Endodermal cell (in vitro differentiated cells): ENCODE results near the gene SEZ6L2. TPM values are rescaled to one million over a fixed set of nuclear protein-coding genes. Genes with fewer than 3 reads are reported as not detected.

ENCODE experiments used
- DNase-seq: peaks from one replicate; pipeline ENCODE4 v3.0.0-alpha.2; 2017
- H3K27ac ChIP-seq: 2 replicates; pipeline ENCODE4 v1.5.1; 2013; ENCODE audit warnings: mild to moderate bottlenecking, low read depth, low read length, moderate library complexity
- H3K27me3 ChIP-seq: 2 replicates; pipeline ENCODE4 v1.6.1; 2013; ENCODE audit warnings: mild to moderate bottlenecking, low read length, moderate library complexity; ENCODE audit not compliant: insufficient read depth, control insufficient read depth, poor library complexity, severe bottlenecking
- H3K36me3 ChIP-seq: 2 replicates; pipeline ENCODE4 v1.7.0; 2013; ENCODE audit warnings: mild to moderate bottlenecking, low read length, moderate library complexity; ENCODE audit not compliant: control insufficient read depth, insufficient read depth
- H3K4me1 ChIP-seq: one replicate; pipeline ENCODE4 v1.7.0; 2013; ENCODE audit warnings: low read length; ENCODE audit not compliant: control insufficient read depth, insufficient read depth
- H3K4me3 ChIP-seq: 2 replicates; pipeline ENCODE4 v1.5.1; 2013; ENCODE audit warnings: mild to moderate bottlenecking, low read length, moderate library complexity
- H3K9ac ChIP-seq: 2 replicates; pipeline ENCODE4 v1.6.1; 2013; ENCODE audit warnings: mild to moderate bottlenecking, low read length, moderate library complexity; ENCODE audit not compliant: poor library complexity, severe bottlenecking; ENCODE audit errors: extremely low read depth
- H3K9me3 ChIP-seq: 2 replicates; pipeline ENCODE4 v1.6.1; 2013; ENCODE audit warnings: mild to moderate bottlenecking, low read length, moderate library complexity; ENCODE audit not compliant: control insufficient read depth
- H3K27ac Mint-ChIP-seq: 2 replicates; pipeline ENCODE4 v1.8.0; 2020; ENCODE audit warnings: mixed read lengths
- H3K27me3 Mint-ChIP-seq: 2 replicates; pipeline ENCODE4 v1.8.0; 2021; ENCODE audit warnings: mild to moderate bottlenecking, mixed read lengths; ENCODE audit not compliant: insufficient read depth
- H3K36me3 Mint-ChIP-seq: 2 replicates; pipeline ENCODE4 v1.8.0; 2020; ENCODE audit warnings: low read depth, mixed read lengths
- H3K4me1 Mint-ChIP-seq: 2 replicates; pipeline ENCODE4 v1.8.0; 2020; ENCODE audit warnings: mixed read lengths
- H3K4me3 Mint-ChIP-seq: 2 replicates; pipeline ENCODE4 v1.8.0; 2020; ENCODE audit warnings: mild to moderate bottlenecking, moderate library complexity, mixed read lengths
- H3K9me3 Mint-ChIP-seq: 2 replicates; pipeline ENCODE4 v1.8.0; 2020; ENCODE audit warnings: mild to moderate bottlenecking, mixed read lengths
- WGBS, 2 experiments: methylation state at CpG; one replicate each; pipeline versions ENCODE4 v1.1.5 to v1.1.7; 2013; ENCODE audit warnings: missing lambda C conversion rate in 2 of 2, mixed read lengths in 1 of 2; ENCODE audit not compliant: insufficient coverage in 1 of 2, insufficient read length in 1 of 2; 5-methylcytosine and 5-hydroxymethylcytosine counted together
- total RNA-seq, 2 donors: library from RNA; stranded (reverse); fragmentation: NEBNext Ultra II Directional in 1 of 2; extraction: Animal tissue kit (Norgen Biotek cat#: 25700) in 1 of 2; gene quantifications; 2 replicates in 1 of 2; 3 replicates in 1 of 2; pipeline ENCODE4 v1.2.1, GENCODE V29; 2021
- TF ChIP-seq, protein P1 (sequence below): fragments of 200-600 bp; sonication (generic); conservative IDR thresholded peaks from 2 replicates; pipeline ENCODE4 v1.5.0; 2021; ENCODE audit warnings: antibody characterized with exemption, mild to moderate bottlenecking

The SEZ6L2 gene
- total RNA-seq, 2 donors from 2014 or later = 44.0 to 52.1 TPM

DNA sequence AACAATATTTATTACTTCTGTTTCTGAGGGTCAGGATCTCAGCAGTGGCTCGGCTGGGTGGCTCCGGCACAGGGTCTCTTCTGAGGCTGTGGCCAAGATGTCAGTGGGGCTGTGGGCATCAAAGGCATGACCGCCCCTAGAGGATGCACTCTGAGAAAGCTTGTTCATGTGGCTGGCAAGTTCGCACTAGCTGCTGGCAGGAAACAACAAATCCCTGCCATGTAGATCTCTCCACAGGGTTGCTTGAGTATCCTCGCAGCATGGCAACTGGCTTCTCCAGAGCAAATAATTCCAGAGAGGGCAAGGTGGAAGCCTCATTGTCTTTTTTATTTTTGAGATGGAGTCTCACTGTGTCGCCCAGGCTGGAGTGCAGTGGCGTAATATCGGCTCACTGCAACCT is 14.2 kb upstream of the SEZ6L2 start:
- peaks cover 22% of the 10 kb centered on the region for H3K36me3 ChIP-seq
- Mint-ChIP-seq H3K36me3 (peaks cover 33% of the 10 kb centered on the region), H3K4me1 (no peaks in the 10 kb centered on the region), H3K27ac (no peak overlapping the region), H3K9me3 (no peaks in the 10 kb centered on the region), H3K27me3 (no peaks in the 10 kb centered on the region), H3K4me3 (no peak overlapping the region)
- 92 to 94% methylated on average over 8 of the region's 8 CpGs for WGBS, 2 experiments
- no peaks in the 10 kb centered on the region for H3K27me3 ChIP-seq
- no peaks in the 10 kb centered on the region for H3K9me3 ChIP-seq
- H3K4me3 ChIP-seq = no peak overlapping the region
- no peak for DNase-seq
- no peaks in the 10 kb centered on the region for H3K4me1 ChIP-seq
- H3K9ac ChIP-seq = no peak overlapping the region
- TF ChIP-seq, protein P1, sequence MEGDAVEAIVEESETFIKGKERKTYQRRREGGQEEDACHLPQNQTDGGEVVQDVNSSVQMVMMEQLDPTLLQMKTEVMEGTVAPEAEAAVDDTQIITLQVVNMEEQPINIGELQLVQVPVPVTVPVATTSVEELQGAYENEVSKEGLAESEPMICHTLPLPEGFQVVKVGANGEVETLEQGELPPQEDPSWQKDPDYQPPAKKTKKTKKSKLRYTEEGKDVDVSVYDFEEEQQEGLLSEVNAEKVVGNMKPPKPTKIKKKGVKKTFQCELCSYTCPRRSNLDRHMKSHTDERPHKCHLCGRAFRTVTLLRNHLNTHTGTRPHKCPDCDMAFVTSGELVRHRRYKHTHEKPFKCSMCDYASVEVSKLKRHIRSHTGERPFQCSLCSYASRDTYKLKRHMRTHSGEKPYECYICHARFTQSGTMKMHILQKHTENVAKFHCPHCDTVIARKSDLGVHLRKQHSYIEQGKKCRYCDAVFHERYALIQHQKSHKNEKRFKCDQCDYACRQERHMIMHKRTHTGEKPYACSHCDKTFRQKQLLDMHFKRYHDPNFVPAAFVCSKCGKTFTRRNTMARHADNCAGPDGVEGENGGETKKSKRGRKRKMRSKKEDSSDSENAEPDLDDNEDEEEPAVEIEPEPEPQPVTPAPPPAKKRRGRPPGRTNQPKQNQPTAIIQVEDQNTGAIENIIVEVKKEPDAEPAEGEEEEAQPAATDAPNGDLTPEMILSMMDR = no peak
- no peak overlapping the region for H3K27ac ChIP-seq

DNA sequence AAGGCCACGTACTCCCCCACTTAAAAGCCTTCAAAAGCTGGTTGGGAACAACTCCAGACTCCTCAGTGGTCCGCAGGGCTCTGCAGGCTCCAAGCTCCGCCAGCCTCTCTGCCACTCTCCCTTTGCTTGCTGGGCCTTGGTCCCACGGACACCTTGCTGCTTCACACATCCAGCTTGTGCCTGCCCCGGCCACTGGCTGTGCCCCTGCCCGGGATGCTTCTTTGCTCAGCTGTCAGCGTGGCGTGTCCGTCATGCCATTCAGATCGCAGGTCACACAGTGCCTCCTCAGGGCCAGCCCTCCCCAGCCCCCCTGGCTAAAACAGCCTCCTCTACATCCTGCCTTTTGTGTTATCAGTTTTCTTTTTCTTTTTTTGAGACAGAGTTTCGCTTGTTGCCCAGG is 12.7 kb upstream of the SEZ6L2 start:
- WGBS, 2 experiments = 94 to 96% methylated on average over 8 to 11 of the region's 11 CpGs

DNA sequence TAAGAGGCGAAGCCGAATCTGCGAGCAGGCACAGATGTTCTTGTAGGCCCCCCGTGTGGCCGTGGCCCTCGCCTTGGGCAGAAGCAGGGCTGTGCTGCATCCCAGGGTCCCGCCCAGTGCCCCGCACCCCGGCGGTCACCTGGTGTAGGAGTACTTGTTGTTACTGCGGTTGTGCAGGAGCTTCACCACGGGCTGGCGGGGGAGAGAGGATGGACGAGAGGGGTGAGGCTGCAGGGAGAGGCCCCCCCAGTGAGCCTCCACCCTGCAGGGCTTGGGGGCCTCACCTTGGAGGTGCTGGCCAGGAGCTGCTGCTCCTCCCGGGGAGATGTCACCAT is 12.3 kb upstream of the SEZ6L2 start:
- Mint-ChIP-seq H3K9me3 (no peaks in the 10 kb centered on the region), H3K27ac (no peak overlapping the region)

More for the DNA sequence above, 12.7 kb upstream of the SEZ6L2 start:
- H3K27me3 Mint-ChIP-seq = no peaks in the 10 kb centered on the region
- H3K27ac Mint-ChIP-seq = no peak overlapping the region
- Histone ChIP-seq H3K4me3 (no peak overlapping the region), H3K9ac (no peak overlapping the region), H3K36me3 (peaks cover 12% of the 10 kb centered on the region), H3K9me3 (no peaks in the 10 kb centered on the region), H3K27ac (no peak overlapping the region), H3K27me3 (no peaks in the 10 kb centered on the region), H3K4me1 (no peaks in the 10 kb centered on the region)
- TF ChIP-seq, protein P1 = no peak
- H3K9me3 Mint-ChIP-seq = no peaks in the 10 kb centered on the region
- peaks cover 4% of the 10 kb centered on the region for H3K4me1 Mint-ChIP-seq
- no peak for DNase-seq
- H3K4me3 Mint-ChIP-seq = no peak overlapping the region
- H3K36me3 Mint-ChIP-seq = peaks cover 29% of the 10 kb centered on the region

More for the DNA sequence above, 12.3 kb upstream of the SEZ6L2 start:
- DNase-seq = peak; percentile 50
- H3K36me3 ChIP-seq = peaks cover 8% of the 10 kb centered on the region
- no peaks in the 10 kb centered on the region for H3K27me3 ChIP-seq
- H3K4me1 ChIP-seq = no peaks in the 10 kb centered on the region
- no peaks in the 10 kb centered on the region for H3K9me3 ChIP-seq
- H3K27ac ChIP-seq = no peak overlapping the region
- H3K4me3 Mint-ChIP-seq = no peak overlapping the region
- no peaks in the 10 kb centered on the region for H3K27me3 Mint-ChIP-seq
- H3K36me3 Mint-ChIP-seq = peaks cover 25% of the 10 kb centered on the region
- 90 to 97% methylated on average over 7 to 15 of the region's 15 CpGs for WGBS, 2 experiments
- TF ChIP-seq, protein P1 = no peak
- no peak overlapping the region for H3K9ac ChIP-seq
- no peak overlapping the region for H3K4me3 ChIP-seq
- H3K4me1 Mint-ChIP-seq = peaks cover 4% of the 10 kb centered on the region
